ENCODE measurements around the gene TTPAL. TPM values are rescaled to one million over a fixed set of nuclear protein-coding genes. Genes with fewer than 3 reads are reported as not detected.

TTPAL gene
- total RNA-seq, 1 experiment from 2014 or later, result 23.4 TPM

GRCh38 chr20:44533928-44534327 lies 58.3 kb downstream of the TTPAL start:
- DNase-seq (ENCODE audit: low read depth), result no peak

- no peak for DNase-seq (ENCODE audit: low read depth)
Measured at GRCh38 chr20:44536175-44536574, 60.5 kb downstream of the TTPAL start.

GRCh38 chr20:44537993-44538392 lies 62.3 kb downstream of the TTPAL start:
- DNase-seq (ENCODE audit: low read depth), result no peak

- DNase-seq (ENCODE audit: low read depth), result peak; percentile 65
Measured at GRCh38 chr20:44540834-44541233, 65.2 kb downstream of the TTPAL start.

GRCh38 chr20:44541992-44542391 lies 66.3 kb downstream of the TTPAL start:
- DNase-seq (ENCODE audit: low read depth), result no peak

- DNase-seq (ENCODE audit: low read depth), result no peak
Measured at GRCh38 chr20:44542890-44543289, 67.2 kb downstream of the TTPAL start.

GRCh38 chr20:44543358-44543757 lies 67.7 kb downstream of the TTPAL start:
- no peak for DNase-seq (ENCODE audit: low read depth)

Other genes starting within 250 kb of the TTPAL start
- 0.42 TPM in 1 of 2 replicates, not detected in the other for gene GDAP1L1, start 228.6 kb upstream of the TTPAL start, total RNA-seq (2014; rRNA removed; shearing (Covaris generic))
- gene FITM2, start 164.7 kb upstream of the TTPAL start, total RNA-seq (2014; rRNA removed; shearing (Covaris generic)), result 4.6 and 7.4 TPM in 2 replicates
- gene R3HDML, start 138.8 kb upstream of the TTPAL start, total RNA-seq (2014; rRNA removed; shearing (Covaris generic)), result not detected in 2 replicates
- gene HNF4A, start 120.2 kb upstream of the TTPAL start, total RNA-seq (2014; rRNA removed; shearing (Covaris generic)), result not detected in 2 replicates
- gene SERINC3, start 46.2 kb downstream of the TTPAL start, total RNA-seq (2014; rRNA removed; shearing (Covaris generic)), result 116 and 136 TPM in 2 replicates
- 57.9 and 83.1 TPM in 2 replicates for gene PKIG, start 106.7 kb downstream of the TTPAL start, total RNA-seq (2014; rRNA removed; shearing (Covaris generic))
- gene ADA, start 175.8 kb downstream of the TTPAL start, total RNA-seq (2014; rRNA removed; shearing (Covaris generic)), result 9.1 and 9.6 TPM in 2 replicates
- gene CCN5, start 239.5 kb downstream of the TTPAL start, total RNA-seq (2014; rRNA removed; shearing (Covaris generic)), result 0.44 TPM in 1 of 2 replicates, not detected in the other